GM23338 (cell line): ENCODE data around the gene FLRT2. TPM values are rescaled to one million over a fixed set of nuclear protein-coding genes. Genes with fewer than 3 reads are reported as not detected.

Experiments
- ATAC-seq: fragments of 200-7000 bp; cut with Tn5 transposase; 3 replicates; pipeline ENCODE4 v1.9.1; 2020
- DNase-seq: peaks from one replicate; pipeline ENCODE4 v3.0.0-alpha.2; 2015; ENCODE audit warnings: low spot score
- H2AFZ ChIP-seq: fragments of 200-600 bp; sonication (generic); 2 replicates; pipeline ENCODE4 v1.8.0; 2016; ENCODE audit warnings: antibody characterized with exemption, mild to moderate bottlenecking, moderate library complexity
- H3F3A ChIP-seq: fragments of 200-600 bp; sonication (generic); replicated peaks from 2 replicates; pipeline ENCODE4 v1.8.0; 2017; ENCODE audit warnings: antibody characterized with exemption, mixed run types, low read depth
- H3K27ac ChIP-seq: fragments of 200-600 bp; sonication (generic); 2 replicates; pipeline ENCODE4 v1.6.1; 2016; ENCODE audit warnings: low read depth
- H3K27me3 ChIP-seq: fragments of 200-600 bp; sonication (generic); 2 replicates; pipeline ENCODE4 v1.8.0; 2016; ENCODE audit warnings: mild to moderate bottlenecking, mixed run types, moderate library complexity; ENCODE audit not compliant: insufficient read depth
- H3K36me3 ChIP-seq: fragments of 200-600 bp; sonication (generic); 2 replicates; pipeline ENCODE4 v1.8.0; 2016; ENCODE audit warnings: mild to moderate bottlenecking; ENCODE audit not compliant: insufficient read depth
- H3K4me1 ChIP-seq: fragments of 200-600 bp; sonication (generic); 2 replicates; pipeline ENCODE4 v1.8.0; 2016; ENCODE audit warnings: mild to moderate bottlenecking, moderate library complexity; ENCODE audit not compliant: insufficient read depth
- H3K4me2 ChIP-seq: fragments of 200-600 bp; sonication (generic); 2 replicates; pipeline ENCODE4 v1.7.1; 2017; ENCODE audit warnings: mixed run types
- H3K4me3 ChIP-seq: fragments of 200-600 bp; sonication (generic); 2 replicates; pipeline ENCODE4 v1.6.1; 2016; ENCODE audit warnings: mixed run types
- H3K79me2 ChIP-seq: fragments of 200-600 bp; sonication (generic); replicated peaks from 2 replicates; pipeline ENCODE4 v1.8.0; 2017; ENCODE audit warnings: mild to moderate bottlenecking; ENCODE audit not compliant: insufficient read depth
- H3K9me2 ChIP-seq: fragments of 200-600 bp; sonication (generic); 2 replicates; pipeline ENCODE4 v1.8.0; 2017; ENCODE audit not compliant: insufficient read depth
- H4K20me1 ChIP-seq: fragments of 200-600 bp; sonication (generic); replicated peaks from 2 replicates; pipeline ENCODE4 v1.8.0; 2017; ENCODE audit warnings: mild to moderate bottlenecking; ENCODE audit not compliant: insufficient read depth
- H3K27ac Mint-ChIP-seq: 2 replicates; pipeline ENCODE4 v1.8.0; 2020; ENCODE audit warnings: inconsistent platforms, mild to moderate bottlenecking, moderate library complexity, mixed read lengths
- H3K27me3 Mint-ChIP-seq: 3 replicates; pipeline ENCODE4 v1.8.0; 2022; ENCODE audit warnings: low read depth, mild to moderate bottlenecking, moderate library complexity, mixed read lengths, inconsistent platforms; ENCODE audit not compliant: insufficient read depth, poor library complexity
- H3K36me3 Mint-ChIP-seq: 3 replicates; pipeline ENCODE4 v1.8.0; 2021; ENCODE audit warnings: low read depth, mild to moderate bottlenecking, inconsistent platforms, moderate library complexity, mixed read lengths
- H3K4me1 Mint-ChIP-seq: 3 replicates; pipeline ENCODE4 v1.8.0; 2020; ENCODE audit warnings: mild to moderate bottlenecking, inconsistent platforms, mixed read lengths
- H3K4me3 Mint-ChIP-seq: 3 replicates; pipeline ENCODE4 v1.8.0; 2021; ENCODE audit warnings: moderate library complexity, mild to moderate bottlenecking, inconsistent platforms, mixed read lengths
- H3K9me3 Mint-ChIP-seq: 3 replicates; pipeline ENCODE4 v1.8.0; 2020; ENCODE audit warnings: moderate library complexity, mild to moderate bottlenecking, inconsistent platforms, mixed read lengths
- CTCF ChIP-seq, 2 experiments: fragments of 200-600 bp in 1 of 2; sonication (generic) in 1 of 2; conservative IDR thresholded peaks; 2 replicates each; pipeline versions ENCODE4 v1.5.1 to v1.6.1; 2016 to 2017; ENCODE audit warnings: antibody characterized with exemption in 2 of 2, low read depth in 2 of 2, mild to moderate bottlenecking in 2 of 2, moderate library complexity in 1 of 2
- EZH2 ChIP-seq: fragments of 200-600 bp; sonication (generic); IDR thresholded peaks from one replicate; pipeline ENCODE4 v1.8.0; 2017; ENCODE audit warnings: antibody characterized with exemption, mild to moderate bottlenecking, low read depth; ENCODE audit not compliant: unreplicated experiment
- NANOG ChIP-seq: IDR thresholded peaks from 2 replicates; pipeline ENCODE4 v1.6.1; 2016; ENCODE audit warnings: antibody characterized with exemption, borderline replicate concordance
- POLR2AphosphoS5 ChIP-seq: IDR thresholded peaks from 2 replicates; pipeline ENCODE4 v1.6.1; 2016; ENCODE audit warnings: antibody characterized with exemption, low read depth
- STAT1 ChIP-seq: IDR thresholded peaks from one replicate; pipeline ENCODE4 v1.6.1; 2016; ENCODE audit warnings: antibody characterized with exemption; ENCODE audit not compliant: unreplicated experiment
- ZNF331 ChIP-seq: fragments of 250-450 bp; sonication (Bioruptor Pico); IDR thresholded peaks from 2 replicates; pipeline ENCODE4 v1.5.0; 2020; ENCODE audit warnings: low read depth, mild to moderate bottlenecking, moderate library complexity
- polyA plus RNA-seq: library from polyadenylated mRNA; unstranded; fragments of >200 nt; fragmentation: Nextera tagmentation; extraction: Ambion mirVana; gene quantifications from 2 replicates; pipeline ENCODE4 v1.2.1, GENCODE V29; 2016
- total RNA-seq: library from RNA; depleted of rRNA; stranded (reverse); fragments of >200 nt; shearing (Covaris generic); gene quantifications from 2 replicates; pipeline ENCODE4 v1.2.3, GENCODE V29; 2014

FLRT2 gene
- total and polyA plus RNA-seq, 2 experiments from 2014 or later = 4.3 to 7.4 TPM

GRCh38 chr14:85533023-85533860, 3.3 kb downstream of the FLRT2 start (continued):
- no peak for TF ChIP-seq ZNF331 (CRISPR knock-in tag)
- no peak for TF ChIP-seq STAT1
- no peak for TF ChIP-seq NANOG

GRCh38 chr14:85533861-85534291, 3.9 kb downstream of the FLRT2 start:
- peaks cover 3% of the 10 kb centered on the region; the same call in 1 of the 2 replicates for H3F3A ChIP-seq
- peak overlapping the region; percentile 83 for H3K4me3 ChIP-seq
- Mint-ChIP-seq H3K4me3 (peak overlapping the region; percentile 75), H3K27me3 (peaks cover 67% of the 10 kb centered on the region), H3K27ac (no peak overlapping the region), H3K9me3 (no peaks in the 10 kb centered on the region; the same call in 2 of the 3 replicates), H3K4me1 (peaks cover 61% of the 10 kb centered on the region), H3K36me3 (no peaks in the 10 kb centered on the region)
- ATAC-seq = peak; percentile 1; the same call in 2 of the 3 replicates
- peaks cover 68% of the 10 kb centered on the region for H3K27me3 ChIP-seq
- H4K20me1 ChIP-seq = no peaks in the 10 kb centered on the region
- H3K9me2 ChIP-seq = no peaks in the 10 kb centered on the region
- H3K27ac ChIP-seq = no peak overlapping the region
- H3K36me3 ChIP-seq = no peaks in the 10 kb centered on the region
- peaks cover 51% of the 10 kb centered on the region for H3K4me1 ChIP-seq
- DNase-seq = peak; percentile 73
- H2AFZ ChIP-seq = peak overlapping the region; percentile 64
- peak overlapping the region; percentile 98 for H3K4me2 ChIP-seq
- peaks cover 22% of the 10 kb centered on the region; the same call in 1 of the 2 replicates for H3K79me2 ChIP-seq
- TF ChIP-seq ZNF331 (CRISPR knock-in tag) = no peak
- TF ChIP-seq CTCF (conservative IDR thresholded peaks at IDR 0.05; ENCODE audit: low read depth in 2 of 2) = 0 out of 4 replicates have a peak, but pooled peaks of 1 of the 2 experiments have one; percentile 1

GRCh38 chr14:85534458-85535293, 4.7 kb downstream of the FLRT2 start:
- Histone ChIP-seq H3K79me2 (peaks cover 28% of the 10 kb centered on the region), H3K27ac (no peak overlapping the region), H3K4me1 (peaks cover 50% of the 10 kb centered on the region), H3K36me3 (no peaks in the 10 kb centered on the region), H3K9me2 (no peaks in the 10 kb centered on the region), H4K20me1 (no peaks in the 10 kb centered on the region), H3K4me3 (peak overlapping the region; percentile 83), H3F3A (peaks cover 3% of the 10 kb centered on the region; the same call in 1 of the 2 replicates), H3K4me2 (peak overlapping the region; percentile 98), H2AFZ (peak overlapping the region; percentile 64; the same call in 1 of the 2 replicates), H3K27me3 (peaks cover 60% of the 10 kb centered on the region)
- ATAC-seq = no peak
- H3K27ac Mint-ChIP-seq = no peak overlapping the region
- peaks cover 59% of the 10 kb centered on the region for H3K27me3 Mint-ChIP-seq
- H3K36me3 Mint-ChIP-seq = no peaks in the 10 kb centered on the region
- peak; percentile 45 for DNase-seq
- no peaks in the 10 kb centered on the region; the same call in 2 of the 3 replicates for H3K9me3 Mint-ChIP-seq
- TF ChIP-seq EZH2 (peak; percentile 78), POLR2AphosphoS5 (no peak)
- peaks cover 62% of the 10 kb centered on the region for H3K4me1 Mint-ChIP-seq
- H3K4me3 Mint-ChIP-seq = peak overlapping the region; percentile 75
